ENCODE results near the gene CMIP.

CMIP gene

GRCh38 chr16:81464279-81464678 is 19.7 kb downstream of the CMIP start:
- no peak for DNase-seq

GRCh38 chr16:81465375-81465943 is 20.9 kb downstream of the CMIP start:
- no peak for DNase-seq

GRCh38 chr16:81466356-81466980 is 21.9 kb downstream of the CMIP start:
- no peak for DNase-seq

GRCh38 chr16:81467072-81467471 is 22.5 kb downstream of the CMIP start:
- DNase-seq, result no peak

GRCh38 chr16:81467815-81468214 is 23.2 kb downstream of the CMIP start:
- no peak for DNase-seq

- no peak for DNase-seq
These were observed 23.8 kb downstream of the CMIP start for GRCh38 chr16:81468269-81468902.

- no peak for DNase-seq
These were observed 24.6 kb downstream of the CMIP start for GRCh38 chr16:81469183-81469677.

GRCh38 chr16:81469710-81470535 is 25.3 kb downstream of the CMIP start:
- no peak for DNase-seq

GRCh38 chr16:81470796-81471636 is 26.4 kb downstream of the CMIP start:
- DNase-seq, result no peak

- DNase-seq, result no peak
These were observed 27.3 kb downstream of the CMIP start for GRCh38 chr16:81471882-81472281.

- DNase-seq, result no peak
These were observed 27.8 kb downstream of the CMIP start for GRCh38 chr16:81472391-81472790.

GRCh38 chr16:81473066-81473488 is 28.5 kb downstream of the CMIP start:
- no peak for DNase-seq

GRCh38 chr16:81473558-81473957 is 28.9 kb downstream of the CMIP start:
- no peak for DNase-seq

- no peak for DNase-seq
These were observed 29.7 kb downstream of the CMIP start for GRCh38 chr16:81473969-81474959.

GRCh38 chr16:81477697-81478693 is 33.4 kb downstream of the CMIP start:
- no peak for DNase-seq

GRCh38 chr16:81478876-81479511 is 34.4 kb downstream of the CMIP start:
- DNase-seq, result no peak

- DNase-seq, result no peak
These were observed 36.1 kb downstream of the CMIP start for GRCh38 chr16:81480606-81481206.

GRCh38 chr16:81481207-81481821 is 36.7 kb downstream of the CMIP start:
- no peak for DNase-seq

Data from NCI-H446 treated with DMSO at 0.1 percent for 48 hours (cell line).